Erythroblast (primary cell): ENCODE data around the gene TOMM5.

Experiments
- GATA1 ChIP-seq: IDR thresholded peaks from 2 replicates; pipeline ENCODE4 v1.6.1; 2011; ENCODE audit warnings: low read depth, mild to moderate bottlenecking, control low read depth, low read length, moderate library complexity
- POLR2A ChIP-seq: IDR thresholded peaks from 2 replicates; pipeline ENCODE4 v1.6.1; 2011; ENCODE audit warnings: mild to moderate bottlenecking, low read length

DNA sequence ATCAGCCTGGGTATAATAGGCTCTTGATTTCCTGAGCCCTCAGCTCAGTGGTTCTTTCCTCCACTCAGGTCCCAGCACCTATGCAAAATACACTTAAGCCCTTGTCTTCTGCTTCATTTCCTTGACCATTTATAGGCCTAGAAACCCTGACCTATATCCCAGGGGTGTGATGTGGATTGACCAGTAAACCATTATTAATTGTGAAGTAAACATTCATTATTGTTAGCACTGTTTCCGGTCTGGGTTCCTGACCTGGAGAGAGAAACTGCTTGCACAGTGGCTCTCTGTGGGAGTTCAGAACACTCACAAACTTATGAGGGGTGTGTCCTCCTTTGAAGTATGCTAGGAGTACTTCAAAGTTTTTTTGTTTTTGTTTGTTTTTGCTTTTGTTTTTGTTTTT is 19.6 kb upstream of the TOMM5 start:
- TF ChIP-seq POLR2A = no peak
- no peak for TF ChIP-seq GATA1
